HepG2 (cell line): ENCODE results near the gene TBL2. TPM values are rescaled to one million over a fixed set of nuclear protein-coding genes. Genes with fewer than 3 reads are reported as not detected.

Source experiments
- ASH2L ChIP-seq: fragments of 300-600, 200-600 bp; sonication (generic); IDR thresholded peaks from 2 replicates; pipeline ENCODE4 v1.7.0; 2017; ENCODE audit warnings: low read depth, mild to moderate bottlenecking, moderate library complexity, mixed read lengths, low read length; ENCODE audit not compliant: insufficient read length
- GFI1 ChIP-seq: sonication (generic); formaldehyde crosslinking; IDR thresholded peaks from 2 replicates; pipeline ENCODE4 v1.5.0; 2020; ENCODE audit warnings: missing genetic modification reagents, mild to moderate bottlenecking, borderline replicate concordance
- IRF9 ChIP-seq: sonication (generic); formaldehyde crosslinking; IDR thresholded peaks from 2 replicates; pipeline ENCODE4 v1.8.0; 2022; ENCODE audit warnings: missing genetic modification reagents, mild to moderate bottlenecking, borderline replicate concordance
- PHF20 ChIP-seq: sonication (generic); formaldehyde crosslinking; IDR thresholded peaks from 2 replicates; pipeline ENCODE4 v1.5.0; 2020; ENCODE audit warnings: mild to moderate bottlenecking, missing genetic modification reagents
- SALL1 ChIP-seq: sonication (generic); formaldehyde crosslinking; IDR thresholded peaks from 2 replicates; pipeline ENCODE4 v1.8.0; 2022; ENCODE audit warnings: mild to moderate bottlenecking, missing genetic modification reagents
- TFDP1 ChIP-seq: IDR thresholded peaks from 2 replicates; pipeline ENCODE4 v1.6.1; 2016; ENCODE audit warnings: missing compliant biosample characterization, missing genetic modification reagents, borderline replicate concordance
- TOPORS ChIP-seq: sonication (generic); formaldehyde crosslinking; IDR thresholded peaks from 2 replicates; pipeline ENCODE4 v1.8.0; 2023; ENCODE audit warnings: mild to moderate bottlenecking, missing genetic modification reagents
- ZFP91 ChIP-seq: sonication (generic); formaldehyde crosslinking; IDR thresholded peaks from 2 replicates; pipeline ENCODE4 v1.9.0; 2022; ENCODE audit warnings: missing genetic modification reagents, mild to moderate bottlenecking, borderline replicate concordance
- ZHX2 ChIP-seq, 2 experiments: sonication (generic) in 1 of 2; formaldehyde crosslinking in 1 of 2; IDR thresholded peaks; 2 replicates each; pipeline versions ENCODE4 v1.6.1 to v1.9.0; 2014 to 2022; ENCODE audit warnings: antibody characterized with exemption in 1 of 2, borderline replicate concordance in 1 of 2, inconsistent platforms in 1 of 2, low read depth in 1 of 2, missing genetic modification reagents in 1 of 2
- polyA plus RNA-seq, 8 experiments: library from polyadenylated mRNA; depleted of rRNA in 3 of 8; stranded (reverse) in 7 of 8; unstranded in 1 of 8; fragments of >200 nt; fragmentation: Illumina TruSeq in 4 of 8; extraction: Trizol in 4 of 8; gene quantifications; 2 replicates each; pipeline versions ENCODE4 v1.2.1 to v1.2.3, GENCODE V29; 2011 to 2016; ENCODE audit warnings: low read depth in 4 of 8, missing spikeins in 1 of 8, mixed read lengths in 1 of 8; ENCODE audit not compliant: insufficient read depth in 1 of 8
- total RNA-seq, 5 experiments: library from RNA; depleted of rRNA; stranded (reverse); fragments of >200 nt; fragmentation: Illumina TruSeq; extraction: Trizol; gene quantifications; 2 replicates each; pipeline ENCODE4 v1.2.3, GENCODE V29; 2016; ENCODE audit warnings: low read depth in 1 of 5

TBL2 gene
- total and polyA plus RNA-seq, 2 of the 13 experiments (the other 11 are each of a cell fraction or from before 2014, with no cell fraction given): 43.4 to 47.2 TPM

- TF ChIP-seq ZHX2 (IDR thresholded peaks at IDR 0.05; ENCODE audit: low read depth) (no peak), ZHX2 (CRISPR knock-in tag; IDR thresholded peaks at IDR 0.05; ENCODE audit: borderline replicate concordance) (no peak), TFDP1 (CRISPR knock-in tag) (no peak), ZFP91 (0 out of 2 replicates have a peak, but pooled peaks have one; percentile 35), TOPORS (no peak), PHF20 (no peak), GFI1 (CRISPR knock-in tag) (no peak), IRF9 (CRISPR knock-in tag) (no peak), ASH2L (peak; percentile 11), SALL1 (no peak)
Observed at GRCh38 chr7:73556208-73557107, 21.9 kb downstream of the TBL2 start (continued).
